Uterus (tissue), 2 donors: ENCODE results near the gene VPS37C.

ENCODE experiments used
- POLR2A ChIP-seq, 2 donors: fragments of 450-650 bp; IDR thresholded peaks; one replicate each; pipeline ENCODE4 v1.6.1; 2016; ENCODE audit warnings: antibody characterized with exemption in 2 of 2, mild to moderate bottlenecking in 1 of 2, moderate library complexity in 1 of 2
- TF ChIP-seq, protein P1 (sequence below), 4 experiments: fragments of 200-600 bp in 2 of 4; fragments of 450-650 bp in 2 of 4; sonication (generic) in 2 of 4; IDR thresholded peaks; one replicate each; pipeline ENCODE4 v1.5.1; 2016 to 2019; ENCODE audit warnings: antibody characterized with exemption in 4 of 4, mild to moderate bottlenecking in 2 of 4, moderate library complexity in 1 of 4

DNA sequence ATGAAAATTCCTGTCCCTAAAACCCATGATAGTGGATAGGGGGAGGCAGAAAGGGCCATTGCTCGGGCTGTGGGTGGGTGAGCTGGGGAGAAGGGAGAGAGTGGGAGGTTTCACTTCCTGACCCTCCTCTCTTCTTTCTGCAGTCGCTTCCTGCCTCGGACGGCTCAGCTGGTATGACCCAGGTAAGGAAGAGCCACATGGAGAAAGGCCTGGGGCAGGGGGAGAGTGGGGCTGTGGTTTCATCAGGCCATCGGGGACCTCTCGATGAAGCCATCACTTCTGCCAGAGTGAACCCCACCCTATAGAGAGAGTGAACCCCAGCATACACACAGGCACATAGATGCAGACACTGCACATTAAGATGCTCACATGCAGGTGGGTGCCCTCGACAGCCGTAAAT, 46.3 kb downstream of the VPS37C start:
- TF ChIP-seq, protein P1, sequence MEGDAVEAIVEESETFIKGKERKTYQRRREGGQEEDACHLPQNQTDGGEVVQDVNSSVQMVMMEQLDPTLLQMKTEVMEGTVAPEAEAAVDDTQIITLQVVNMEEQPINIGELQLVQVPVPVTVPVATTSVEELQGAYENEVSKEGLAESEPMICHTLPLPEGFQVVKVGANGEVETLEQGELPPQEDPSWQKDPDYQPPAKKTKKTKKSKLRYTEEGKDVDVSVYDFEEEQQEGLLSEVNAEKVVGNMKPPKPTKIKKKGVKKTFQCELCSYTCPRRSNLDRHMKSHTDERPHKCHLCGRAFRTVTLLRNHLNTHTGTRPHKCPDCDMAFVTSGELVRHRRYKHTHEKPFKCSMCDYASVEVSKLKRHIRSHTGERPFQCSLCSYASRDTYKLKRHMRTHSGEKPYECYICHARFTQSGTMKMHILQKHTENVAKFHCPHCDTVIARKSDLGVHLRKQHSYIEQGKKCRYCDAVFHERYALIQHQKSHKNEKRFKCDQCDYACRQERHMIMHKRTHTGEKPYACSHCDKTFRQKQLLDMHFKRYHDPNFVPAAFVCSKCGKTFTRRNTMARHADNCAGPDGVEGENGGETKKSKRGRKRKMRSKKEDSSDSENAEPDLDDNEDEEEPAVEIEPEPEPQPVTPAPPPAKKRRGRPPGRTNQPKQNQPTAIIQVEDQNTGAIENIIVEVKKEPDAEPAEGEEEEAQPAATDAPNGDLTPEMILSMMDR (IDR thresholded peaks at IDR 0.05): no peak
- no peak for TF ChIP-seq POLR2A (IDR thresholded peaks at IDR 0.05)
